Activated CD8-positive, alpha-beta memory T cell treated with anti-CD3 and anti-CD28 coated beads for 1 hour (primary cell): ENCODE measurements around the gene ANO6.

Experiments
- DNase-seq, 2 donors: peaks; one replicate each; pipeline ENCODE4 v3.0.0-alpha.2; 2020; ENCODE audit warnings: low read depth in 1 of 2; ENCODE audit errors: extremely low read depth in 1 of 2

Gene ANO6

DNA sequence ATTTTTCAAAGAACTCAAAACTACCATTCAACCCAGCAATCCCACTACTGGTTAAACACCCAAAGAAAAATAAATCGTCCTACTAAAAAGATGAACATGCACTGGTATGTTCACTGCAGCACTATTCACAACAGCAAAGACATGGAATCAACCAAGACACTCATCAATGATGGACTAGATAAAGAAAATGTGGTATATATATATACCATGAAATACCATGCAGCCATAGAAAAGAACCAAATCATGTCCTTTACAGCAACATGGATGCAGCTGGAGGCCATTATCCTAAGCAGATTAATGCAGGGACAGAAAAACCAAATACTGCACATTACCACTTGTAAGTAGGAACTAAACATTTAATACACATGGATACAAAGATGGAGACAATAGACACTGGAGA lies 3.8 kb upstream of the ANO6 start:
- DNase-seq: no peak

DNA sequence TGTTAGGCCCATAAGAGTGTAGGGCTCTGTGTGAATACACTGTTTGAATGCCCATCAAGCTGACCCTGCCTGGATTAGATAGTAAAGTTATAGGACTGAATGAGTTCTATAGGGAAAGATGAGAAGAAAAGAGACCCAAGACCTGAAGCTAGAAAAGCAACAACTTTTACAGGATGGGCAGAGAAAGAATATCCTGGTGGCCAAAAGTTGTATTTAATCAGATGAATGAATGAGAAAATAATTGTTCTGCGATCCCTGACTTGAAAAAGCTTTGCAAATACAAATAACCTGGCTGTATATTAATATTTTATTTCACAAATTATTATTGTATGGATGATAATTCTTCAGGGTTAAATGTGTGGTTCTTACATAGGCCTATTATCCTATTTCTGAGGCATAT lies 2.8 kb upstream of the ANO6 start:
- DNase-seq: no peak

DNA sequence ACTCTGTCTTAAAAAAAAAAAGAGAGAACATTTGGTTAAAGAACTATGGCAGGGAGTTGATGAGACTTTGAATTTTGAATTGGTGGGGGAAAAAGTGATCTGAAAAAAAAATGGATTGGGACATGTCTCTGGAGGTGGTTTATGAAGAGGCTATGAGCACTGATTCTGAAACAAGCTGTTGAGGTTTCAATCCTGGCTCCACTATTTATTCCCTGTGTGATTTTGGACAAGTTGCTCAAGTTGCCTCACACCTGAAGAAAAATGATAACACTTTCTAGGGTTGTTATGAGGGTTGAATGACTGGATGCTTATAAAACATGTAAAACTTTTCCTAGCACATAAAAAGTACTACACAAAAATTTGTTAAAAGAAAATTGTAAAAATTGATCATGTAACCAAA lies 1.8 kb upstream of the ANO6 start:
- DNase-seq: no peak

GRCh38 chr12:45214749-45215418 lies 1.0 kb upstream of the ANO6 start:
- DNase-seq: no peak

GRCh38 chr12:45216230-45216982 lies 511 bp downstream of the ANO6 start:
- peak in 1 of 2 donors; percentile 12 for DNase-seq

- DNase-seq: no peak
These were observed 1.1 kb downstream of the ANO6 start for GRCh38 chr12:45216983-45217485.

DNA sequence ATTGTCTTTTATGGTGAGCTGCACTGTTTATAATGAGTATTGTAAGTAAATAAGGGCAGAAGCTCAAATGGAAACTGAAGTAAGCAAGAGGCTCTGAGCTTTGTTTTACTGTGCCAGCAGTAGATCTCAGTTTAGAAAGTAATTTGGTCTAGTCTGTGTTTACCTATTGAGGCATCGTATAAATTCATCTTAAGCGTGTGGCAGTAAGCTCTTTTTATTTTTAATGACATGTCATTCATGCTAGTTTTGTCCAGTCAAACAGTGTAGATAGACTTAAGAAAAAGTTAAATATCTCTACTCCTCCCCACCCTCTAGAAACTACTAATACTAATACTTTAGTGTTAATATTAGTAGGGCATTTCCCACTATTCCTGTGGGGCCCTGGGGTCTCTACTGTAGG lies 2.0 kb downstream of the ANO6 start:
- no peak for DNase-seq

- DNase-seq: no peak
These were observed 3.7 kb downstream of the ANO6 start for GRCh38 chr12:45219621-45220020.

- DNase-seq: no peak
These were observed 4.6 kb downstream of the ANO6 start for GRCh38 chr12:45220363-45220931.

DNA sequence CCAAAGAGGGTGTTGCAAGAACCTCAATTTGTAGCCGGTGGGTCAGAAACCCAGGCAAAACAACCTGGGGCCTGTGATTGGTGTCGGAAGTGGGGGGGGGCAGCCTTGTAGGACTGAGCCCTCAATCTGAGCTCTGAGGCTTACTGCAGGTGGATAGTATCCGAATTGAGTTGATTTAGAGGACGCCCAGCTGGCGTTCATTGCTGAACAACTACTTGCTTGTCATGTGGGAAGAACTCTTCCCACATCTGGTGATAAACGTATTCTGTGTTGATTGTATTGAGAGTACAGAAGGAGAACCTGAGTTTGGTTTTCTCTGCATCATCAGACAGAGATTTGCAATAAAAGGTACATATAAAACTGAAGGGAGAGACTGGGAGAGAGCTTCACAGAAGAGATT lies 5.1 kb downstream of the ANO6 start:
- DNase-seq: no peak

GRCh38 chr12:45223868-45224267 lies 8.0 kb downstream of the ANO6 start:
- DNase-seq: no peak

DNA sequence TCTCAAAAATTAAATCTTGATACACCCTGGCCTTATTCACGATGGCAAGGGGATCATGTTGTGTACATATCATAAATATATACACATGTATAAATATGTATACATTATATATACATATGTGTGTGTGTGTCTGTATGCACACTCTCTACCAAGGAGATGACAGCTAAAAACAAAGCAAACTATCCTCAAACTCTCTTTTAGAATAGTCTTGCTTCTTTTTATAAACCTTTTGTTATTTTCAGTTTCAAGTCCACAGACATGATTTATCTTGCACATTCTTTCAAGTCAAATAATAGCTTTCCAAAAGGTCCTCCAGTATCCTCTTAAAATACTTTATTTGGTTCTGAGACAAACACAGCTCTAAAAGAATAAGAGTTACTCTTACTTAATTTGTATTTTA lies 8.4 kb downstream of the ANO6 start:
- DNase-seq: no peak

DNA sequence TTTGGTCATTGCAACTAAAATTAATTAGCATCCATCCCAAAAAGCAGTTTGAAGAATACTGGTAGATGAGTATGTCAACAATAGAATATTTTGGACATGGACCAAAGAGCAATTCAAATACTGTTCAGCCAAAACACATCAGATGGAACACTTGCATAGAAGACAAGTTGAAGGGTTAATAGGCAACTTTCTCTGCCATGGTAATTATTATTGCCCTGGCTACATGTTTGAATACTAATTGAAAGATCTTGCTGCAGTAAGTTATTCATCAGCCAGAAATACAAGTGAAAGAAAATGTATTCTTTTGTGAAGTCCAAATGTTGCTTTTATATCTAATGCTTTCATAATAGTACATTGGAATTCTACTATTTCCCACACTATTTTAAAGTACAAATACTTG lies 10.1 kb downstream of the ANO6 start:
- DNase-seq: no peak

DNA sequence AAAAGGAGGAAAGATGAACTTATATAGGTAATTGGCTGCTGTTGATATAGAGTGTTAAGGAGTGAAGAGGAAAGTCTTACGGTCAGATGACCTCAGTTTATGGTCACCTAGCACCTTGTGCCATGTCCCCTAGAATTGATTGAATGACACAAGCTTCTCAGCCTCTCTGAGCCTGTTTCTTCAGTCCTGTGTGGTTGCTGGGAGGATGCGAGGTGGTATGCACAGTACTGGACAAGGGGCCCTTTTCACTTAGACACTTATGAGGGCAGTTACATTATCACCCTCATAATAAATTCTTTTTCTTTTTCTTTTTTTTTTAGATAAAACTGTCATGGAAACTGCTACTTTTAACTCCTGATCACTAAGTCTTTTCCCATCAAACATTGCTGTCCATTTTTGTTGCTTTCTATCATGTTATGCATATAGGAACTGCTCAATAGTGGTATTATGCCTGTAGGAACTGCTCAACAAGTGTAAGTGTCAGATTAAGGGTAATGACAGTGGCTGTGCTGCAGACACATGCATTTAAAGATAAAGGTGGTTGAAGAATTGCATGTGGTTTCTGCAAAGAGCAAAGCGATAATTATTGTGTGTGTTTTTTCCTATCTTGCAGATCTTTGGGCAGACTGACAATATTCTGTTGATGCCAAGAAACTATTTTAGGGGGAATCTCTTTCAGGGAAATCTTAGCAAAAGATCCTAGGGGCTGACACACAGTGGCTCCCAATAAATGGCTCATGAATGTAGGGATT lies 11.6 kb downstream of the ANO6 start:
- DNase-seq: no peak

GRCh38 chr12:45231515-45232145 lies 15.7 kb downstream of the ANO6 start:
- DNase-seq: no peak

DNA sequence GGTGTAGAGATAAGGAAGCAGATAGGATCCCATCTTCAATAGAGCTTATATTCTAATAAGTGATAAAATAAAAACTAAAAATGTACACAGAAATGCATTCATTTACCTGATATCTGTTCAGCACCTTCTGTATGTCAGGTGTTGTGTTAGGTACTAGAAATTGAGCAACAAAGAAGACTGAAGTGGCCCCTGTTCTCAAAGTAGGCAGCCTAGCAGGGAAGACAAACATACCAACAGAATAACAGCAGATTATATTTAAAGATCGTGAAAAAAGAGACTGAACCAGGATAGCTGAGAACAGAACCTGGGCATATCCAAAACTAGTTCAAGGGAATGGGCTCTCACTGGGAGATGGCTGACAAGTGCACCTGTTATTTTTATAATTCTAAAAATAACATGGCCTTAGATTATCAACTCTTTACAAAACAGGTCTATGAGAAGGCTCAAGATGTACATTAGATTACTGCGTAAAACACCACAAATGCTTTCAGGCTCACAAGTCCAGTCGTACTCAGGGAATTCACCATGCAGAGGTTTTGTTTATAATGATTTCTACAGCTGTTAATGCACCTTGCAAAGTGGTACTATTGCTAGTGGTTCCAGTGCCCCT lies 16.4 kb downstream of the ANO6 start:
- DNase-seq: no peak

DNA sequence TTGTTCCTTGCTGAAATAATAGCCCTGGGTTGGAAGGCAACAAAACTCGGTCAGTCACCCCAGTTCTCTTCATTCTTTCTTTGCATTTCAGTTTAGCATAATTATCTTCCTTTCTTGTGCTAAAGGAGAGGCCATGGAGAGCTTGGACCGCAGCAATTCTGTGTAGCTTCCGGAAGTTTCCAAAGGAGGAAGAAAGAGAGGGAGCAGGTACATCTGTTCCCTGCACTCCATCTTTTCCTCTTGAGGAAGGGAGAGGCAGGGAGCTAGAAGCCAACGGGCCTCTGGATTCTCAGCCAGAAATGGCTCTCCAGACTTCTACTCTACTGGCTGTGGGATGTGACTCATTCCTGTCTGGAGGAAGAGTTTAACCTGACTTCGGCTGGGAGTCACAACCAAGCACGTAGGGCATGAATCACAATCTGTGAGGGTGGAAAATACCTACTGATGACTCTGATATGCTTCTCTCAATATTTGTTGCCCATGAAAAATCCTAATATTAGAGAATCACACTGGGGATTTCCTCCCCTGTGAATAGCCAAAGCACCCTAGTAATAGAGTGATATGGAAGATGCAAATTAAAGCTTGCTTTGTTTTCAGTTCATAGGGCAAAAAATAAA lies 17.0 kb downstream of the ANO6 start:
- DNase-seq: no peak

GRCh38 chr12:45234139-45234865 lies 18.4 kb downstream of the ANO6 start:
- no peak for DNase-seq
